Uterus (tissue), 2 donors: ENCODE data around the gene CENPB.

Experiments
- CTCF ChIP-seq, 4 experiments: fragments of 200-600 bp in 2 of 4; fragments of 450-650 bp in 2 of 4; sonication (generic) in 2 of 4; IDR thresholded peaks; one replicate each; pipeline ENCODE4 v1.5.1; 2016 to 2019; ENCODE audit warnings: antibody characterized with exemption in 4 of 4, mild to moderate bottlenecking in 2 of 4, moderate library complexity in 1 of 4
- POLR2A ChIP-seq, 2 donors: fragments of 450-650 bp; IDR thresholded peaks; one replicate each; pipeline ENCODE4 v1.6.1; 2016; ENCODE audit warnings: antibody characterized with exemption in 2 of 2, mild to moderate bottlenecking in 1 of 2, moderate library complexity in 1 of 2

DNA sequence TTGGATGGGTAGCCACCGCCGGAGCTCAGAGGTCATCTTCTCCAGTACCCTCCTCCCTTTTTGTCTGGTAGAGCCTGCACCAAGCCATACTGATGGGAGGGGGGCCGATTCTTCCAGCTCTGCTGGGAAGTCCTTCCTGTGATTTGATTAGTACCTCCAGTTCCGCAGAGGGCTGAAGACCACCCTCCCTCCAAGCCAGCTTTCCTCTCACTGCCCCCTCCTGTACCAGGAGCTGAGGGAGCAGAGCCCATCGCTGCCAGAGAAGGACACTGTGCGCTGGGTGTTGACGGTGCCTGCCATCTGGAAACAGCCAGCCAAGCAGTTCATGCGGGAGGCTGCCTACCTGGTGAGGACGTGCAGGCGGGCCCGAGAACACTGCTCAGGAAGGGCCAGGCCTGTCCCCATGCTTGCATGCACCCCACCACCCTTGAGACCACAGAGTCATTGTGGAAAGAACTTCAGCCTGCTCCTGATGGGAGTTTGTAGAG lies 40.8 kb downstream of the CENPB start:
- TF ChIP-seq CTCF (IDR thresholded peaks at IDR 0.05): no peak
- no peak for TF ChIP-seq POLR2A (IDR thresholded peaks at IDR 0.05)
